ENCODE measurements around the gene CCDC24.

Gene CCDC24

DNA sequence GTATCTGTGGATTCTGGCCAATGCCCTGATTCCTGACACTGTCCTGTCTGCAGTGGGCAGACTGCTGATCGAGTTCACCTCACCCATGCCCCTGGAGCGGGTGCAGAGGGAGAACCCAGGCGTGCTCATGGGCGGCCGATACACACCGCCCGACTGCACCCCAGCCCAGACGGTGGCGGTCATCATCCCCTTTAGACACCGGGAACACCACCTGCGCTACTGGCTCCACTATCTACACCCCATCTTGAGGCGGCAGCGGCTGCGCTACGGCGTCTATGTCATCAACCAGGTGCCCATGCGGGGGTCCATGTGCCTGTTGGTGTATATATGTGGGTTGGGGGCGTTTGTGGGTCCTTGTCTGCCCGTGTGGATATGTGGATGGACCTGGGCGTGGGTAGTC lies 9.8 kb upstream of the CCDC24 start:
- DNase-seq: no peak

- no peak for DNase-seq
These were observed 9.2 kb upstream of the CCDC24 start for GRCh38 chr1:43982241-43982640.

GRCh38 chr1:43982808-43983207 lies 8.6 kb upstream of the CCDC24 start:
- no peak for DNase-seq

GRCh38 chr1:43983253-43983899 lies 8.0 kb upstream of the CCDC24 start:
- DNase-seq: no peak

- DNase-seq: no peak
These were observed 6.5 kb upstream of the CCDC24 start for GRCh38 chr1:43984855-43985254.

- no peak for DNase-seq
These were observed 5.3 kb upstream of the CCDC24 start for GRCh38 chr1:43985984-43986595.

DNA sequence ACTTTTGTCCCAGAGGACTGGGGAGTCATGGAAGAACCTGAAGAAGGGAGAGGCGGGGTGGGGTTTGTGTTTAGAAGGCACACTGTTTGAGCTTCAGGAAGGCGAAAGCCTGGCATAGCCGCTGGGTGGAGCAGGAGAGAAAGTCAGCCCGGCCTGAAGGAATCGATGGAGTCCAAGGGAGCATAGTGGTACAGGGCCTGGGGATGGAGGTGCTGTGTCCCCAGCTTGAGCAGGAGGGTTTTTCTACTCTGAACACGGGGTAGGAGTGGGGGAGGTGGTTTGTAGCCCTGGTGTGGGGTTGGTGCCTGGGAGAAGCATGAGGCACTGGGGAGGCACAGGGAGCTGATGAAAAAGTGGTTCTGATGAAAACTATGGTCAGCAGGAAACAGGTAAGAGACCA lies 4.7 kb upstream of the CCDC24 start:
- DNase-seq: no peak

DNA sequence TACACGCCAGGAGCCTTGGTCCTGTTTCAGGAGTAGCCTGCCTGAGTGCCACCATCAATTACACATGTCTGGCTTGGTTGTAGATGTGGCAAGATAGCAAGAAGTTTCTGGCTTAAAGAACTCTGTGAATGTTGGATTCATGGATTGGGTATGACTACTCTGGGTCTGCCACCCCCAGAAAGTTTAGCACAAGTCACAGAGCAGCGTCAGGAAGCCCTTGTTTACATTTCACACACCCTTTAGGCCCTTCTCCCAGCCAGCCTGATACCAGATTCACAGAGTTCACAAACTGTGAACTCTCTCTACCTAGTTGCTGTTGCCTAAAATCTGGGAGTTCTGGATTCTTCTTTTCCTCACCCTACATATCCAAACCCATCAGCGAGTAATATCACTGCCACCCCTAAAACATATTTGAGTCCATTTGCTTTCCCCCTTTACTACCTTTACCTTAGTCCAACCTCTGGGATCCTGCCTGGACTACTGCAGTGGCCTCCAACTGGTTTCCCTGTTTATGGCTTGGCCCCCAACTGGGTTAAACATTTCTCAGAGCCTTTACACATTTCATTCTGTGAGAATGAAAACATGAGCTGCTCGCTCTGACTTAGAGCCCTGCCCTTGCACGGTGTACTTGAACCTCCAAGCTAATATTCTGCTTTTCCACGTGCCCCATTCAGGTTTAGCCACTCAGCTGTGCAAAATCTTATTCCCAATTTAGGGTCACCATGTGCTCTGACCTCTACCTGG lies 4.1 kb upstream of the CCDC24 start:
- no peak for DNase-seq

- DNase-seq: no peak
These were observed 864 bp upstream of the CCDC24 start for GRCh38 chr1:43990271-43991199.

DNA sequence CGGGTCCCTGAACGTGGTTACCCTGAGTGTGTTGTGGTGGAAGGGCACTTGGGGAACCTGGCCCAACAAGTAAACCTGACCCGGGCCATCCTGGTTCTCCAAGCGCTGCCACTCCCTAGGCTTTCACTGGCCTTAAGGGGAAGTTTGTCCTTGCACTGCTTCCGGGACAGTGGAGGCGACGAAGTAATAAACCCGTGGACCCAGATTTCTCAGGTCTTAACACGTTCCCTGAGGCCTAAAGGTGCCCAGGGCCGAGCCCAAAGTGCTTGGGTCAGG lies 261 bp upstream of the CCDC24 start:
- no peak for DNase-seq

- no peak for DNase-seq
These were observed 1.0 kb downstream of the CCDC24 start for GRCh38 chr1:43992232-43992995.

- no peak for DNase-seq
These were observed 2.0 kb downstream of the CCDC24 start for GRCh38 chr1:43993206-43993914.

DNA sequence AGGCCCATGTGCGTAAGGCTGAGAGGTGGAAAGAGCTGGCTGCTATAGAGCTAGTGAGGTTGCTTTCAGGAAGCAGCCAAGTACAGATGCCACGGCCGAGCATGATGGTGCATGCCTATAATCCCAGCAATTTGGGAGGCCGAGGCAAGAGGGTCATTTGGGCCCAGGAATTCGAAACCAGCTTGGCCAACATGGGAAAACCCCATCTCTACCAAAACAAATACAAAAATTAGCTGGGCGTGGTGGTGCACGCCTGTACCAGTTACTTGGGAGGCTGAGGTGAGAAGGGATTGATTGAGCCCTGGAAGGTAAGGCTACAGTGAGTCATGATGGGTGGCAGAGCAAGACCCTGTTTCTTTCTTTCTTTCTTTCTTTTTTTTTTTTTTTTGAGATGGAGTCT lies 2.7 kb downstream of the CCDC24 start:
- DNase-seq: no peak

GRCh38 chr1:43994794-43995790 lies 3.7 kb downstream of the CCDC24 start:
- no peak for DNase-seq

DNA sequence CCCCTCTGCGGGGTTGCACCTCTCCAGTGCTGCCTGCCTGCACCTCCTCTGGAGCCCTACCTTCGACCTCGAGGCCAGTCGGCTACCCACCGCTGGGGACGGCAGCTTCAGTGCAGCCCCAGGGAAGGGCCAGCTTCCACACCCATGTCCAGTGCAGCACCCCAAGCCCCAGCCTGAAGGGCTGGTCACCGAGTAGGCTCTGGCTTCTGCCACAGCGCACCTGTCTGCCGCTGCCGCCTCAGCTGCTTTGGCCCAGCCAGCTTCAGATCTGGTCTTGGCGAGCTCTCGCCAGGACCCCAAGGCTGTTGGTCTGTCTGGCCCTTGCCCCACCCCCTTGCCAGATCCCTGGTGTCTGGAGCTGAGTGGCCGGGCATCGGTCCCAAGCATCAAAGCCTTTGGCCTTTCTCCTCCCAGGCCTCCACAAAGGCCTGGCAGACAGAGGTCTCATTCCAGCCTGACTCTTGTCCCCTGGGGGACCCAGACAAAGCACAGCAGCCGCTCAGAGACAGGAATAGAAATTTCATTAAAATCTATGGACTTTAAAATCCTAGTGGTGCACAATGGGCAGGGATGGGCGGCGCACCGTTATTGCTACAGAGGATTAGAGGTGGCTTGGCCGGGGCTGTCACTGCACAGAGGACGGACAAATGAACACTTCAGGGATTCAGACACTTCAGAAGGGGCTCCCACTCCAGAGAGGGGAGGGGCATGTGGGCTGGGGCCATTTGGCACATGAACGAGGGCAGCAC lies 4.8 kb downstream of the CCDC24 start:
- no peak for DNase-seq

GRCh38 chr1:43996733-43997115 lies 5.3 kb downstream of the CCDC24 start:
- no peak for DNase-seq

DNA sequence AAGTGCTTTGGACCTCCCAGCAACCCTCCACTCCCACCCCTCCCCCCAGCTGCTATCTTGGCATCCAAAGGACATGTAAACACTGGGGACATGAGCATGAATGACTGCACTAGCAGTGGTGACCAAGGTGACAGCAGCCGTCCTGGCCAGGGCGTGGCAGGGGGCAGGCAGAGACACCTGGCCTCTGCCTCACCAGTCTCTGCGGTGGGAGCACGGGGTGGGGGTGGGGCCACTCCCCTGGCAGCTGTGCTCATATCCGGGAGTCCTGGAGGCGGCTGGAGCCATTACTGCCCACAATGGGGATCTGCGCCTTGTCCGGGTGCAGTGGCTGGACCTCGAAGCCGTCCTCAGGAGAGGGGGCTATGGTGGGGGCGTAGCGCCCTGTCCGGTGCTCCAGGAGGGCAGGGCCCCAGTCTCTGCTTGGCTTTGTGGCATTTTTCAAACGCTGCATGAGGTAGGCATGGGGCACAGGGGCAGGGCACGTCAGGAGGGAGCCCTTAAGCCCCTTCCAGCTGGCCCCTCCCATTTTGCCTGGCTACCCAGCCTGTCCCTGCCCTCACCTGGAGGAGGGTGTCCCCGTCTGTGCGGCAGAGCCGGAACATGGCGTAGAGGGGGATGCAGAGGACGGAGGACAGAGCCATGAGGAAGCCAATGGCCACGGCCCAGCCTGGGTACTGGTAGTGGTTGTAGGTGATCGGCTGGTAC lies 6.0 kb downstream of the CCDC24 start:
- DNase-seq: no peak

DNA sequence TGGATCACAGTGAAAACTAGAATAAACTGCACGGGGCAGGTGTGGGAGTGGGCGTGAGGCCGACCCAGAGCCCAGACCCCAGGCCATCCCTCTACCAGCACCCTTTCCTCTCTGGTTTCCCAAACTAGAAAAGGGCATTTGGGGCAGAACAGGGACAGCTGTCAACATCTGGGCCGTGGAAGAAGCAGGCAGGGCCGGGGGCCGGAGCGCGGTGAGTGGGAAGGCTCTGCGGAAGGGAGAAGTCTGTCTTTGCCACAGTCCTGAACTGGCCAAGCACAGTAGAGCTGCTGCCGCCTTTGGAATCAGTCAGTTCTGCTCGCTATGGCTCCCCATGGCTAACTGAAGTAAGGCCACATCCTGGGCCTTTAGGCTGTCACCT lies 6.6 kb downstream of the CCDC24 start:
- DNase-seq: no peak

- DNase-seq: no peak
These were observed 8.1 kb downstream of the CCDC24 start for GRCh38 chr1:43999455-43999854.

All from NCI-H1048 (cell line).